WTC11 (cell line): ENCODE data around the gene QKI. TPM values are rescaled to one million over a fixed set of nuclear protein-coding genes. Genes with fewer than 3 reads are reported as not detected.

Experiments used
- ATAC-seq: fragments of 200-7000 bp; cut with Tn5 transposase; 2 replicates; pipeline ENCODE4 v1.10.0; 2021; ENCODE audit warnings: mild to moderate bottlenecking, moderate library complexity
- CTCF ChIA-PET: fragments of 300-600 bp; sonication (Branson Sonifier 250); formaldehyde crosslinking; loops from one replicate; lab custom pipeline; 2021; ENCODE audit warnings: antibody characterized with exemption; lab: Charles Lee
- POLR2A ChIA-PET: fragments of 350-600 bp; sonication (Branson Sonifier 250); formaldehyde crosslinking; loops from one replicate; lab custom pipeline; 2021; ENCODE audit warnings: antibody characterized with exemption; lab: Charles Lee
- DNase-seq: peaks from one replicate; pipeline ENCODE4 v3.0.0; 2021; ENCODE audit warnings: low spot score
- H3K27ac Mint-ChIP-seq: 2 replicates; pipeline ENCODE4 v1.8.0; 2021; ENCODE audit warnings: mixed read lengths
- H3K27me3 Mint-ChIP-seq: 2 replicates; pipeline ENCODE4 v1.8.0; 2021; ENCODE audit warnings: low read depth, mild to moderate bottlenecking, moderate library complexity, mixed read lengths
- H3K36me3 Mint-ChIP-seq: 2 replicates; pipeline ENCODE4 v1.8.0; 2021; ENCODE audit warnings: mixed read lengths
- H3K4me1 Mint-ChIP-seq: 2 replicates; pipeline ENCODE4 v1.8.0; 2022; ENCODE audit warnings: mixed read lengths
- H3K4me3 Mint-ChIP-seq: 2 replicates; pipeline ENCODE4 v1.8.0; 2021; ENCODE audit warnings: mild to moderate bottlenecking, moderate library complexity, mixed read lengths
- H3K9me3 Mint-ChIP-seq: 2 replicates; pipeline ENCODE4 v1.8.0; 2021; ENCODE audit warnings: mixed read lengths
- AFF4 ChIP-seq: sonication (generic); formaldehyde crosslinking; IDR thresholded peaks from 2 replicates; pipeline ENCODE4 v1.8.1; 2023; ENCODE audit warnings: mild to moderate bottlenecking, missing genetic modification reagents, borderline replicate concordance
- ATF1 ChIP-seq: sonication (generic); formaldehyde crosslinking; IDR thresholded peaks from 2 replicates; pipeline ENCODE4 v1.8.1; 2023; ENCODE audit warnings: mild to moderate bottlenecking, moderate library complexity, missing genetic modification reagents
- ATF6 ChIP-seq: sonication (generic); formaldehyde crosslinking; IDR thresholded peaks from 2 replicates; pipeline ENCODE4 v1.8.1; 2023; ENCODE audit warnings: mild to moderate bottlenecking, missing genetic modification reagents
- E2F1 ChIP-seq: sonication (generic); formaldehyde crosslinking; IDR thresholded peaks from 2 replicates; pipeline ENCODE4 v1.8.0; 2022; ENCODE audit warnings: mild to moderate bottlenecking, missing genetic modification reagents
- E2F5 ChIP-seq: sonication (generic); formaldehyde crosslinking; IDR thresholded peaks from 2 replicates; pipeline ENCODE4 v1.8.1; 2022; ENCODE audit warnings: mild to moderate bottlenecking, moderate library complexity, missing genetic modification reagents
- ERG ChIP-seq: fragments of 250-450 bp; sonication (Bioruptor Pico); IDR thresholded peaks from 2 replicates; pipeline ENCODE4 v1.8.0; 2021; ENCODE audit warnings: mild to moderate bottlenecking
- ESRRA ChIP-seq: sonication (generic); formaldehyde crosslinking; IDR thresholded peaks from 2 replicates; pipeline ENCODE4 v1.8.1; 2022; ENCODE audit warnings: mild to moderate bottlenecking, missing genetic modification reagents, borderline replicate concordance
- FOXP4 ChIP-seq: sonication (generic); formaldehyde crosslinking; IDR thresholded peaks from 2 replicates; pipeline ENCODE4 v1.8.0; 2022; ENCODE audit warnings: mild to moderate bottlenecking, missing genetic modification reagents
- GTF2I ChIP-seq: fragments of 250-450 bp; sonication (Bioruptor Pico); conservative IDR thresholded peaks from 2 replicates; pipeline ENCODE4 v1.4.0; 2021; ENCODE audit warnings: mild to moderate bottlenecking
- JAZF1 ChIP-seq: fragments of 250-450 bp; sonication (Bioruptor Pico); IDR thresholded peaks from 2 replicates; pipeline ENCODE4 v1.9.0; 2021; ENCODE audit warnings: moderate library complexity, mild to moderate bottlenecking, inconsistent platforms
- KAT7 ChIP-seq: sonication (generic); formaldehyde crosslinking; IDR thresholded peaks from 2 replicates; pipeline ENCODE4 v1.8.1; 2023; ENCODE audit warnings: missing genetic modification reagents, mild to moderate bottlenecking, borderline replicate concordance
- MLX ChIP-seq: sonication (generic); formaldehyde crosslinking; IDR thresholded peaks from 2 replicates; pipeline ENCODE4 v1.8.1; 2023; ENCODE audit warnings: mild to moderate bottlenecking, missing genetic modification reagents, moderate library complexity
- MXD4 ChIP-seq: fragments of 250-450 bp; sonication (Bioruptor Pico); IDR thresholded peaks from 2 replicates; pipeline ENCODE4 v1.8.0; 2021; ENCODE audit warnings: mild to moderate bottlenecking, moderate library complexity, borderline replicate concordance
- NR2C2 ChIP-seq: sonication (generic); formaldehyde crosslinking; IDR thresholded peaks from 2 replicates; pipeline ENCODE4 v1.8.0; 2022; ENCODE audit warnings: mild to moderate bottlenecking, missing genetic modification reagents
- NR3C1 ChIP-seq: sonication (generic); formaldehyde crosslinking; conservative IDR thresholded peaks from 2 replicates; pipeline ENCODE4 v1.8.1; 2023; ENCODE audit warnings: low read depth, mild to moderate bottlenecking, missing genetic modification reagents
- ZNF138 ChIP-seq: sonication (generic); formaldehyde crosslinking; conservative IDR thresholded peaks from 2 replicates; pipeline ENCODE4 v1.8.1; 2022; ENCODE audit warnings: mild to moderate bottlenecking, moderate library complexity, missing genetic modification reagents
- ZNF219 ChIP-seq: sonication (generic); formaldehyde crosslinking; IDR thresholded peaks from 2 replicates; pipeline ENCODE4 v1.8.0; 2023; ENCODE audit warnings: missing genetic modification reagents, mild to moderate bottlenecking, borderline replicate concordance
- ZNF232 ChIP-seq: sonication (generic); formaldehyde crosslinking; IDR thresholded peaks from 2 replicates; pipeline ENCODE4 v1.8.0; 2022; ENCODE audit warnings: mild to moderate bottlenecking, missing genetic modification reagents
- ZNF416 ChIP-seq: fragments of 250-450 bp; sonication (Bioruptor Pico); IDR thresholded peaks from 2 replicates; pipeline ENCODE4 v1.9.0; 2021; ENCODE audit warnings: mild to moderate bottlenecking, inconsistent platforms
- ZNF425 ChIP-seq: fragments of 250-450 bp; sonication (Bioruptor Pico); conservative IDR thresholded peaks from 2 replicates; pipeline ENCODE4 v1.9.0; 2021; ENCODE audit warnings: mild to moderate bottlenecking
- total RNA-seq: library from RNA; stranded (reverse); gene quantifications from 3 replicates; pipeline ENCODE4 v1.2.3, GENCODE V29; 2021

QKI gene
- total RNA-seq, 1 experiment from 2014 or later, result 145 TPM

GRCh38 chr6:163531122-163531521, 116.6 kb downstream of the QKI start:
- Mint-ChIP-seq H3K4me3 (no peak overlapping the region), H3K4me1 (peaks cover 67% of the 10 kb centered on the region), H3K36me3 (no peaks in the 10 kb centered on the region), H3K27me3 (no peaks in the 10 kb centered on the region), H3K27ac (no peak overlapping the region), H3K9me3 (no peaks in the 10 kb centered on the region)
- POLR2A ChIA-PET, result no interaction called here
- DNase-seq, result no peak
- ATAC-seq, result no peak
- CTCF ChIA-PET, result no interaction called here
- TF ChIP-seq E2F5 (CRISPR knock-in tag), result no peak
- no peak for TF ChIP-seq ZNF219
- no peak for TF ChIP-seq FOXP4 (CRISPR knock-in tag)
- TF ChIP-seq ZNF425 (CRISPR knock-in tag), result no peak
- no peak for TF ChIP-seq NR3C1 (CRISPR knock-in tag)
- no peak for TF ChIP-seq ATF6
- TF ChIP-seq AFF4 (CRISPR knock-in tag), result no peak
- TF ChIP-seq ZNF416 (CRISPR knock-in tag), result no peak
- TF ChIP-seq ERG (CRISPR knock-in tag), result no peak
- no peak for TF ChIP-seq JAZF1 (CRISPR knock-in tag)
- TF ChIP-seq E2F1 (CRISPR knock-in tag), result no peak
- TF ChIP-seq GTF2I (CRISPR knock-in tag), result no peak
- TF ChIP-seq ZNF232 (CRISPR knock-in tag), result no peak
- no peak for TF ChIP-seq KAT7 (CRISPR knock-in tag)
- no peak for TF ChIP-seq MXD4 (CRISPR knock-in tag)
- no peak for TF ChIP-seq ATF1 (CRISPR knock-in tag)
- TF ChIP-seq ESRRA (CRISPR knock-in tag), result no peak
- TF ChIP-seq NR2C2 (CRISPR knock-in tag), result no peak
- no peak for TF ChIP-seq MLX
- TF ChIP-seq ZNF138 (CRISPR knock-in tag), result no peak
